Stomach (tissue), 4 donors: ENCODE measurements around the gene DPYD.

ENCODE experiments used
- POLR2AphosphoS5 ChIP-seq, 3 donors: sonication (generic); formaldehyde crosslinking; IDR thresholded peaks; one replicate each; pipeline ENCODE4 v1.6.1; 2016; ENCODE audit warnings: antibody characterized with exemption in 3 of 3
- TF ChIP-seq, protein P1 (sequence below), 7 experiments: fragments of 450-650 bp in 4 of 7; fragments of 200-600 bp in 3 of 7; sonication (generic) in 3 of 7; IDR thresholded peaks; one replicate each; pipeline ENCODE4 v1.5.1; 2016 to 2019; ENCODE audit warnings: antibody characterized with exemption in 7 of 7, control low read depth in 2 of 7, mild to moderate bottlenecking in 1 of 7

DNA sequence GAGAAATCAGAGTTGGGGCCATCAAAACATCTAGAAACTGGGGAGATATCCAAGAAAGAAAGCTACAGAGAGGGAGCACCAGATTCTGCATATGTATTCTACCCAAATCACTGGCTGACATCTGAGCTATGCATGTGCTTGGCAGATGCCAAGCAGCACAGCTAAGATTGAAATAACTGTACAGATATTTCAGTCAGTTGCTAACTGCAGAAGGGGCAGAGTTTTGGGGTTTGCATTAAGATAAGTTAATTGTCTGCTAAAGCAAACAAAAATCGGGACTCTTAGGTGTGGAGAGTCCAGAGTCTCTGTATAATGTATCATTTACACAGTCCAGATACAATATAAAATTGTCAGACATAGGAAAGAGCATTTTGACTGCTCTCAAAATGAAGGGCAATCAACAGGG is 762.1 kb downstream of the DPYD start:
- TF ChIP-seq, protein P1, sequence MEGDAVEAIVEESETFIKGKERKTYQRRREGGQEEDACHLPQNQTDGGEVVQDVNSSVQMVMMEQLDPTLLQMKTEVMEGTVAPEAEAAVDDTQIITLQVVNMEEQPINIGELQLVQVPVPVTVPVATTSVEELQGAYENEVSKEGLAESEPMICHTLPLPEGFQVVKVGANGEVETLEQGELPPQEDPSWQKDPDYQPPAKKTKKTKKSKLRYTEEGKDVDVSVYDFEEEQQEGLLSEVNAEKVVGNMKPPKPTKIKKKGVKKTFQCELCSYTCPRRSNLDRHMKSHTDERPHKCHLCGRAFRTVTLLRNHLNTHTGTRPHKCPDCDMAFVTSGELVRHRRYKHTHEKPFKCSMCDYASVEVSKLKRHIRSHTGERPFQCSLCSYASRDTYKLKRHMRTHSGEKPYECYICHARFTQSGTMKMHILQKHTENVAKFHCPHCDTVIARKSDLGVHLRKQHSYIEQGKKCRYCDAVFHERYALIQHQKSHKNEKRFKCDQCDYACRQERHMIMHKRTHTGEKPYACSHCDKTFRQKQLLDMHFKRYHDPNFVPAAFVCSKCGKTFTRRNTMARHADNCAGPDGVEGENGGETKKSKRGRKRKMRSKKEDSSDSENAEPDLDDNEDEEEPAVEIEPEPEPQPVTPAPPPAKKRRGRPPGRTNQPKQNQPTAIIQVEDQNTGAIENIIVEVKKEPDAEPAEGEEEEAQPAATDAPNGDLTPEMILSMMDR (IDR thresholded peaks at IDR 0.05), result no peak
- no peak for TF ChIP-seq POLR2AphosphoS5 (IDR thresholded peaks at IDR 0.05)
